ENCODE measurements around the gene NR2F2. TPM values are rescaled to one million over a fixed set of nuclear protein-coding genes. Genes with fewer than 3 reads are reported as not detected.

NR2F2 gene
- total RNA-seq, 1 donor from 2014 or later = 32.1 TPM

DNA sequence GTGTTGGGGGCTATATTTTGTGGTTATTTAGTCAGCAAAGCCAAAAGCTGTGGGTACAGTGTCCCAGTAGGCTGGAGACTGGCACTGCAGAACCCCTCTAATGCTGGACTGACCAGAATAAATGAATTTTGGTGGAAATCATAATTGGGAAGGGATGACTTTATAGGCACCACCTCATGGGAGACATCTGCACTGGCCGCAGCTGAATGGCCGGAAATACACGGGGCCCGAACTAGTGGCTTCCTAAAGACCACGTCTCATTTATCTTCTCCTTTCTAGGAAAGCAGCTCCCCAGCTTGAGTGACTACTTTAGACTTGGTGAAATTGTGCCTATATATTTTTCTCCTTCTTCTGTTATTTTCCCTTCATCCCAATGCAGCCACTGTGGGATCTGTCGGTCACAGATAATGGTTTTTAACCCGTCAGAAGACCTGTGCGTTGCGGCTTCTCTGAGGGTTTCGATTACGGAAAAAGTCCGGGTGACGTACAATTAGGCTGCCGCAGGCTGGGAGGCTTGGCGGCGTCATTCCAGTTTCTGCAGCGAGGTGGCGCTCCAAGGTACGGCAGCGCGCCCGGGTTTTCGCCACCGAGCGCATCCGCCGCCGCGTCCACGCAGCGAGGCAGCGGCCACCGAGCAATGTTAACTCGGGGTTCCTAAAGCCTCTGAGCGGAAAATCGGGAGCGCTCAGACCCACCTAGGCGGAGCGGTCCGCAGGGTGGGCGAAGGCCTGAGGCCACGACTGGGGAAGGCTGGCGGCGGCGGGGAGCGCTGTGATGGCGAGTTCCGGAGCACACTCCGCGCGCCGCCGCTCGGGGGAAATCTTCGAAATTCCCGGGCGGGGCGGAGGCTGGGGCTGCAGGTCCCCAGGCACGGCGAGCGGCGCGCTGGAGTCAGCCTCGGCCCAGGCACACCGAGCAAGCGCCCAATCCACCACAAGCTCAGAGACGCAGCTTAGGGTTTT is 26.3 kb downstream of the NR2F2 start:
- Histone ChIP-seq H3F3A (ENCODE audit: low read depth) (peaks cover 77% of the 10 kb centered on the region), H3K4me3 (peak overlapping the region; percentile 65), H2AFZ (replicated peaks) (no peak overlapping the region), H4K20me1 (ENCODE audit: low read depth) (peaks cover 40% of the 10 kb centered on the region), H3K4me2 (peak overlapping the region; percentile 98), H3K27me3 (peaks cover 96% of the 10 kb centered on the region), H3K9ac (no peak overlapping the region), H3K79me2 (ENCODE audit: low read depth) (peaks cover 36% of the 10 kb centered on the region), H3K36me3 (no peaks in the 10 kb centered on the region), H3K9me3 (ENCODE audit: low read depth) (no peaks in the 10 kb centered on the region), H3K4me1 (peaks cover 80% of the 10 kb centered on the region), H3K27ac (no peak overlapping the region)
- Mint-ChIP-seq H3K27me3 (ENCODE audit: insufficient read depth, low read depth) (peaks cover 50% of the 10 kb centered on the region), H3K4me3 (peak overlapping the region; percentile 84), H3K36me3 (no peaks in the 10 kb centered on the region), H3K4me1 (peaks cover 62% of the 10 kb centered on the region), H3K9me3 (no peaks in the 10 kb centered on the region), H3K27ac (no peak overlapping the region)
- peak; percentile 88 for DNase-seq (ENCODE audit: low spot score)
- TF ChIP-seq EZH2phosphoT487 (IDR thresholded peaks at IDR 0.05) (peak; percentile 42), EZH2 (IDR thresholded peaks at IDR 0.05) (no peak)
- TF ChIP-seq, protein P1, sequence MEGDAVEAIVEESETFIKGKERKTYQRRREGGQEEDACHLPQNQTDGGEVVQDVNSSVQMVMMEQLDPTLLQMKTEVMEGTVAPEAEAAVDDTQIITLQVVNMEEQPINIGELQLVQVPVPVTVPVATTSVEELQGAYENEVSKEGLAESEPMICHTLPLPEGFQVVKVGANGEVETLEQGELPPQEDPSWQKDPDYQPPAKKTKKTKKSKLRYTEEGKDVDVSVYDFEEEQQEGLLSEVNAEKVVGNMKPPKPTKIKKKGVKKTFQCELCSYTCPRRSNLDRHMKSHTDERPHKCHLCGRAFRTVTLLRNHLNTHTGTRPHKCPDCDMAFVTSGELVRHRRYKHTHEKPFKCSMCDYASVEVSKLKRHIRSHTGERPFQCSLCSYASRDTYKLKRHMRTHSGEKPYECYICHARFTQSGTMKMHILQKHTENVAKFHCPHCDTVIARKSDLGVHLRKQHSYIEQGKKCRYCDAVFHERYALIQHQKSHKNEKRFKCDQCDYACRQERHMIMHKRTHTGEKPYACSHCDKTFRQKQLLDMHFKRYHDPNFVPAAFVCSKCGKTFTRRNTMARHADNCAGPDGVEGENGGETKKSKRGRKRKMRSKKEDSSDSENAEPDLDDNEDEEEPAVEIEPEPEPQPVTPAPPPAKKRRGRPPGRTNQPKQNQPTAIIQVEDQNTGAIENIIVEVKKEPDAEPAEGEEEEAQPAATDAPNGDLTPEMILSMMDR (IDR thresholded peaks at IDR 0.05) = peak; percentile 97

GRCh38 chr15:96358001-96358801 is 27.7 kb downstream of the NR2F2 start:
- peaks cover 29% of the 10 kb centered on the region for H4K20me1 ChIP-seq (ENCODE audit: low read depth)
- TF ChIP-seq EZH2 (IDR thresholded peaks at IDR 0.05) (peak; percentile 63), EZH2phosphoT487 (IDR thresholded peaks at IDR 0.05) (peak; percentile 73)
- TF ChIP-seq, protein P1 (IDR thresholded peaks at IDR 0.05) = no peak
- H3K27me3 ChIP-seq = peaks cover 96% of the 10 kb centered on the region
- no peaks in the 10 kb centered on the region for H3K9me3 ChIP-seq (ENCODE audit: low read depth)
- Mint-ChIP-seq H3K27me3 (ENCODE audit: insufficient read depth, low read depth) (peaks cover 51% of the 10 kb centered on the region), H3K36me3 (no peaks in the 10 kb centered on the region), H3K4me1 (peaks cover 65% of the 10 kb centered on the region), H3K27ac (no peak overlapping the region), H3K4me3 (peak overlapping the region; percentile 84), H3K9me3 (no peaks in the 10 kb centered on the region)
- peak overlapping the region; percentile 65 for H3K4me3 ChIP-seq
- no peaks in the 10 kb centered on the region for H3K36me3 ChIP-seq
- H3K27ac ChIP-seq = no peak overlapping the region
- peaks cover 80% of the 10 kb centered on the region for H3K4me1 ChIP-seq
- H3F3A ChIP-seq (ENCODE audit: low read depth) = peaks cover 77% of the 10 kb centered on the region
- H3K4me2 ChIP-seq = peak overlapping the region; percentile 98
- H3K9ac ChIP-seq = no peak overlapping the region
- H3K79me2 ChIP-seq (ENCODE audit: low read depth) = peaks cover 30% of the 10 kb centered on the region
- peak; percentile 56 for DNase-seq (ENCODE audit: low spot score)
- no peak overlapping the region for H2AFZ ChIP-seq (replicated peaks)

GRCh38 chr15:96358821-96359615 is 28.5 kb downstream of the NR2F2 start:
- peak; percentile 52 for DNase-seq (ENCODE audit: low spot score)
- no peaks in the 10 kb centered on the region for H3K36me3 Mint-ChIP-seq
- no peak overlapping the region for H3K27ac ChIP-seq
- H3F3A ChIP-seq (ENCODE audit: low read depth) = peaks cover 78% of the 10 kb centered on the region
- H3K9ac ChIP-seq = no peak overlapping the region
- peaks cover 51% of the 10 kb centered on the region for H3K27me3 Mint-ChIP-seq (ENCODE audit: insufficient read depth, low read depth)
- peaks cover 68% of the 10 kb centered on the region for H3K4me1 Mint-ChIP-seq
- peak overlapping the region; percentile 98 for H3K4me2 ChIP-seq
- peaks cover 96% of the 10 kb centered on the region for H3K27me3 ChIP-seq
- peak overlapping the region; percentile 61 for H3K4me3 ChIP-seq
- H3K4me1 ChIP-seq = peaks cover 83% of the 10 kb centered on the region
- no peaks in the 10 kb centered on the region for H3K9me3 Mint-ChIP-seq
- H3K9me3 ChIP-seq (ENCODE audit: low read depth) = no peaks in the 10 kb centered on the region
- TF ChIP-seq, protein P1 (IDR thresholded peaks at IDR 0.05) = no peak
- TF ChIP-seq EZH2 (IDR thresholded peaks at IDR 0.05) = peak; percentile 10
- no peak for TF ChIP-seq EZH2phosphoT487 (IDR thresholded peaks at IDR 0.05)
- H3K4me3 Mint-ChIP-seq = peak overlapping the region; percentile 84
- H4K20me1 ChIP-seq (ENCODE audit: low read depth) = peaks cover 23% of the 10 kb centered on the region
- H3K27ac Mint-ChIP-seq = no peak overlapping the region
- no peak overlapping the region for H2AFZ ChIP-seq (replicated peaks)
- H3K36me3 ChIP-seq = no peaks in the 10 kb centered on the region
- H3K79me2 ChIP-seq (ENCODE audit: low read depth) = peaks cover 30% of the 10 kb centered on the region
